ENCODE data around the gene SLC5A12. TPM values are rescaled to one million over a fixed set of nuclear protein-coding genes. Genes with fewer than 3 reads are reported as not detected.
A peak's percentile ranks its signal among the peaks of the same experiment; 100 is the strongest.
"Not testable (repeated sequence)": the region's sequence is repeated elsewhere in the genome, so short reads cannot be mapped to it uniquely, and the experiment has no call there.

The SLC5A12 gene
- polyA plus RNA-seq, 1 donor (not counting 4 experiments of a cell fraction or from before 2014, with no cell fraction given), result not detected

DNA sequence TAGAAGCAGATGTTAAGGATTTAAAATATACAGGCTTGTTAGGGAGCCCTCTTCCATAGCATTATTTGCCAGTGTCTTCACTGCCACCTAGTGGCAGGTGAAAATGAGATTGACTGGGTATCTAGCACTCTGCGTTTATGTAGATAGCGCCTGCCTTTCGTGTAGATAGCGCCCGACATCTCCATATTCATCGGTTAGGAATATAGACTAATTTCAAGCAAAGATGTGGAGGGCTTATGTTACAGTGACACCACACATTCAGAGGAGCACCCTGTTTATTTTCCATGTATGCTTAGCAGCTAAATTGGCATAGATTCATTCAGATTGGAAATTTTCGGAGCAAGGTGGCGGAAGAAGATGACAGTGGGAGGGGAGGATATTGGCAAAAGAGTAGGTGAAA is 72.0 kb downstream of the SLC5A12 start:
- DNase-seq (ENCODE audit: low read depth, low spot score) (no peak), FAIRE-seq (peak; percentile 5)
- peak overlapping the region; percentile 22 for H3K4me2 ChIP-seq (ENCODE audit: control insufficient read depth, extremely low read depth, insufficient read depth, low read depth, low read length)

GRCh38 chr11:26643314-26643713 is 78.5 kb downstream of the SLC5A12 start:
- H3K9me1 ChIP-seq (ENCODE audit: control insufficient read depth, extremely low read depth, insufficient read depth, low read length); H3K9ac ChIP-seq (ENCODE audit: control insufficient read depth, extremely low read depth, insufficient read depth, low read length); H4K20me1 ChIP-seq (ENCODE audit: control insufficient read depth, extremely low read depth, insufficient read depth, low read length); H3K4me1 ChIP-seq (ENCODE audit: control insufficient read depth, extremely low read depth, insufficient read depth, low read length); H3K27me3 ChIP-seq (ENCODE audit: control insufficient read depth, extremely low read depth, insufficient read depth, low read length); H3K4me2 ChIP-seq (ENCODE audit: control insufficient read depth, extremely low read depth, insufficient read depth, low read depth, low read length); FAIRE-seq; H3K79me2 ChIP-seq (ENCODE audit: control insufficient read depth, insufficient read depth, low read length); DNase-seq (ENCODE audit: low read depth, low spot score); H3K36me3 ChIP-seq (ENCODE audit: control insufficient read depth in 2 of 2, extremely low read depth in 1 of 2, insufficient read depth in 2 of 2, low read length in 2 of 2); H3K4me3 ChIP-seq (ENCODE audit: control insufficient read depth in 2 of 3, extremely low read depth in 1 of 3, insufficient read depth in 2 of 3, low read depth in 1 of 3, low read length in 3 of 3); H3K9me3 ChIP-seq (ENCODE audit: control insufficient read depth, low read depth, low read length); H2AFZ ChIP-seq (ENCODE audit: control insufficient read depth, low read length); dilution Hi-C loops (cut with MboI; ENCODE audit: extremely low pct_ligation_motif_present, low sequenced_read_pairs); H3K27ac ChIP-seq (ENCODE audit: control insufficient read depth, insufficient read depth, low read length): not testable (repeated sequence)

More for the DNA sequence above, 72.0 kb downstream of the SLC5A12 start:
- Histone ChIP-seq H2AFZ (ENCODE audit: control insufficient read depth, low read length) (peak overlapping the region; percentile 62), H3K79me2 (ENCODE audit: control insufficient read depth, insufficient read depth, low read length) (no peaks in the 10 kb centered on the region), H3K9ac (ENCODE audit: control insufficient read depth, extremely low read depth, insufficient read depth, low read length) (no peak overlapping the region), H3K4me3 (ENCODE audit: control insufficient read depth in 2 of 3, extremely low read depth in 1 of 3, insufficient read depth in 2 of 3, low read depth in 1 of 3, low read length in 3 of 3) (no peak overlapping the region), H4K20me1 (ENCODE audit: control insufficient read depth, extremely low read depth, insufficient read depth, low read length) (no peaks in the 10 kb centered on the region), H3K27me3 (ENCODE audit: control insufficient read depth, extremely low read depth, insufficient read depth, low read length) (no peaks in the 10 kb centered on the region), H3K9me1 (ENCODE audit: control insufficient read depth, extremely low read depth, insufficient read depth, low read length) (no peaks in the 10 kb centered on the region), H3K9me3 (ENCODE audit: control insufficient read depth, low read depth, low read length) (no peaks in the 10 kb centered on the region), H3K36me3 (ENCODE audit: control insufficient read depth in 2 of 2, extremely low read depth in 1 of 2, insufficient read depth in 2 of 2, low read length in 2 of 2) (no peaks in the 10 kb centered on the region), H3K4me1 (ENCODE audit: control insufficient read depth, extremely low read depth, insufficient read depth, low read length) (no peaks in the 10 kb centered on the region), H3K27ac (ENCODE audit: control insufficient read depth, insufficient read depth, low read length) (no peak overlapping the region)
- dilution Hi-C loops (cut with MboI; ENCODE audit: extremely low pct_ligation_motif_present, low sequenced_read_pairs), result no loop called here
- TF ChIP-seq EZH2 (IDR thresholded peaks at IDR 0.05; ENCODE audit: low read length), result no peak
- TF ChIP-seq, protein P1, sequence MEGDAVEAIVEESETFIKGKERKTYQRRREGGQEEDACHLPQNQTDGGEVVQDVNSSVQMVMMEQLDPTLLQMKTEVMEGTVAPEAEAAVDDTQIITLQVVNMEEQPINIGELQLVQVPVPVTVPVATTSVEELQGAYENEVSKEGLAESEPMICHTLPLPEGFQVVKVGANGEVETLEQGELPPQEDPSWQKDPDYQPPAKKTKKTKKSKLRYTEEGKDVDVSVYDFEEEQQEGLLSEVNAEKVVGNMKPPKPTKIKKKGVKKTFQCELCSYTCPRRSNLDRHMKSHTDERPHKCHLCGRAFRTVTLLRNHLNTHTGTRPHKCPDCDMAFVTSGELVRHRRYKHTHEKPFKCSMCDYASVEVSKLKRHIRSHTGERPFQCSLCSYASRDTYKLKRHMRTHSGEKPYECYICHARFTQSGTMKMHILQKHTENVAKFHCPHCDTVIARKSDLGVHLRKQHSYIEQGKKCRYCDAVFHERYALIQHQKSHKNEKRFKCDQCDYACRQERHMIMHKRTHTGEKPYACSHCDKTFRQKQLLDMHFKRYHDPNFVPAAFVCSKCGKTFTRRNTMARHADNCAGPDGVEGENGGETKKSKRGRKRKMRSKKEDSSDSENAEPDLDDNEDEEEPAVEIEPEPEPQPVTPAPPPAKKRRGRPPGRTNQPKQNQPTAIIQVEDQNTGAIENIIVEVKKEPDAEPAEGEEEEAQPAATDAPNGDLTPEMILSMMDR (optimal IDR thresholded peaks at IDR 0.05 in 1 of 3, IDR thresholded peaks at IDR 0.05 in 1 of 3, conservative IDR thresholded peaks at IDR 0.05 in 1 of 3; ENCODE audit: extremely low read depth in 1 of 3, insufficient read depth in 2 of 3, low read length in 3 of 3), result peak; percentile 59 to 72 (median 69)

GRCh38 chr11:26632691-26633159 is 89.1 kb downstream of the SLC5A12 start:
- DNase-seq (ENCODE audit: low read depth, low spot score) (no peak), FAIRE-seq (no peak)
- Histone ChIP-seq H3K4me1 (ENCODE audit: control insufficient read depth, extremely low read depth, insufficient read depth, low read length) (no peaks in the 10 kb centered on the region), H3K9me3 (ENCODE audit: control insufficient read depth, low read depth, low read length) (no peaks in the 10 kb centered on the region), H2AFZ (ENCODE audit: control insufficient read depth, low read length) (no peak overlapping the region), H4K20me1 (ENCODE audit: control insufficient read depth, extremely low read depth, insufficient read depth, low read length) (no peaks in the 10 kb centered on the region), H3K9me1 (ENCODE audit: control insufficient read depth, extremely low read depth, insufficient read depth, low read length) (no peaks in the 10 kb centered on the region), H3K27me3 (ENCODE audit: control insufficient read depth, extremely low read depth, insufficient read depth, low read length) (no peaks in the 10 kb centered on the region), H3K36me3 (ENCODE audit: control insufficient read depth in 2 of 2, extremely low read depth in 1 of 2, insufficient read depth in 2 of 2, low read length in 2 of 2) (no peaks in the 10 kb centered on the region), H3K9ac (ENCODE audit: control insufficient read depth, extremely low read depth, insufficient read depth, low read length) (no peak overlapping the region), H3K27ac (ENCODE audit: control insufficient read depth, insufficient read depth, low read length) (no peak overlapping the region), H3K79me2 (ENCODE audit: control insufficient read depth, insufficient read depth, low read length) (no peaks in the 10 kb centered on the region), H3K4me2 (ENCODE audit: control insufficient read depth, extremely low read depth, insufficient read depth, low read depth, low read length) (no peak overlapping the region), H3K4me3 (ENCODE audit: control insufficient read depth in 2 of 3, extremely low read depth in 1 of 3, insufficient read depth in 2 of 3, low read depth in 1 of 3, low read length in 3 of 3) (no peak overlapping the region)
- TF ChIP-seq EZH2 (IDR thresholded peaks at IDR 0.05; ENCODE audit: low read length), result no peak
- TF ChIP-seq, protein P1 (optimal IDR thresholded peaks at IDR 0.05 in 1 of 3, IDR thresholded peaks at IDR 0.05 in 1 of 3, conservative IDR thresholded peaks at IDR 0.05 in 1 of 3; ENCODE audit: extremely low read depth in 1 of 3, insufficient read depth in 2 of 3, low read length in 3 of 3), result no peak
- dilution Hi-C loops (cut with MboI; ENCODE audit: extremely low pct_ligation_motif_present, low sequenced_read_pairs), result no loop called here
